HG03460 (cell line): ENCODE results near the gene MYO9A.
A peak's percentile ranks its signal among the peaks of the same experiment; 100 is the strongest.

ENCODE experiments used
- ATAC-seq: cut with Tn5 transposase; IDR thresholded peaks from one replicate; pipeline ENCODE4 v1.9.1; 2021; ENCODE audit not compliant: unreplicated experiment

The MYO9A gene

GRCh38 chr15:71970435-71970834 lies 147.5 kb downstream of the MYO9A start:
- no peak for ATAC-seq

- ATAC-seq = no peak
These were observed 155.4 kb downstream of the MYO9A start for GRCh38 chr15:71962537-71962936.

GRCh38 chr15:71957026-71957425 lies 160.9 kb downstream of the MYO9A start:
- ATAC-seq = no peak

GRCh38 chr15:71951134-71951533 lies 166.8 kb downstream of the MYO9A start:
- ATAC-seq = no peak

GRCh38 chr15:71945012-71945411 lies 172.9 kb downstream of the MYO9A start:
- ATAC-seq = no peak

GRCh38 chr15:71943806-71944205 lies 174.1 kb downstream of the MYO9A start:
- ATAC-seq = no peak

- no peak for ATAC-seq
These were observed 177.9 kb downstream of the MYO9A start for GRCh38 chr15:71939981-71940588.

- ATAC-seq = no peak
These were observed 180.2 kb downstream of the MYO9A start for GRCh38 chr15:71937650-71938311.

GRCh38 chr15:71934446-71934845 lies 183.5 kb downstream of the MYO9A start:
- no peak for ATAC-seq

- ATAC-seq = no peak
These were observed 185.3 kb downstream of the MYO9A start for GRCh38 chr15:71932689-71933088.

- ATAC-seq = no peak
These were observed 186.7 kb downstream of the MYO9A start for GRCh38 chr15:71931261-71931660.

- ATAC-seq = no peak
These were observed 192.8 kb downstream of the MYO9A start for GRCh38 chr15:71925145-71925544.

GRCh38 chr15:71921191-71921590 lies 196.8 kb downstream of the MYO9A start:
- no peak for ATAC-seq

GRCh38 chr15:71920573-71920972 lies 197.4 kb downstream of the MYO9A start:
- ATAC-seq = no peak

- ATAC-seq = no peak
These were observed 201.1 kb downstream of the MYO9A start for GRCh38 chr15:71916834-71917233.

GRCh38 chr15:71914092-71914491 lies 203.9 kb downstream of the MYO9A start:
- ATAC-seq = no peak

GRCh38 chr15:71899674-71900073 lies 218.3 kb downstream of the MYO9A start:
- ATAC-seq = no peak

GRCh38 chr15:71893691-71894090 lies 224.3 kb downstream of the MYO9A start:
- ATAC-seq = no peak

GRCh38 chr15:71892335-71892734 lies 225.6 kb downstream of the MYO9A start:
- no peak for ATAC-seq

GRCh38 chr15:71891026-71891425 lies 226.9 kb downstream of the MYO9A start:
- ATAC-seq = no peak

- no peak for ATAC-seq
These were observed 228.0 kb downstream of the MYO9A start for GRCh38 chr15:71889947-71890346.

- no peak for ATAC-seq
These were observed 228.6 kb downstream of the MYO9A start for GRCh38 chr15:71889385-71889784.

GRCh38 chr15:71888797-71889196 lies 229.2 kb downstream of the MYO9A start:
- ATAC-seq = peak; percentile 67
